Mesothelial cell of epicardium (in vitro differentiated cells): ENCODE data around the gene MYO5B. TPM values are rescaled to one million over a fixed set of nuclear protein-coding genes. Genes with fewer than 3 reads are reported as not detected.

Experiments used
- DNase-seq, 2 experiments: peaks; one replicate each; pipeline ENCODE4 v3.0.0; 2021; ENCODE audit warnings: low spot score in 2 of 2; ENCODE audit not compliant: unreplicated experiment in 2 of 2
- H3K27ac Mint-ChIP-seq: 2 replicates; pipeline ENCODE4 v1.8.0; 2021; ENCODE audit warnings: mixed read lengths
- H3K27me3 Mint-ChIP-seq: 2 replicates; pipeline ENCODE4 v1.8.0; 2021; ENCODE audit warnings: low read depth, mixed read lengths
- H3K36me3 Mint-ChIP-seq: 2 replicates; pipeline ENCODE4 v1.8.0; 2021; ENCODE audit warnings: mixed read lengths
- H3K4me1 Mint-ChIP-seq: 2 replicates; pipeline ENCODE4 v1.8.0; 2021; ENCODE audit warnings: mixed read lengths
- H3K4me3 Mint-ChIP-seq: 2 replicates; pipeline ENCODE4 v1.8.0; 2021; ENCODE audit warnings: mild to moderate bottlenecking, moderate library complexity, mixed read lengths
- H3K9me3 Mint-ChIP-seq: 2 replicates; pipeline ENCODE4 v1.8.0; 2021; ENCODE audit warnings: mixed read lengths
- total RNA-seq: library from RNA; stranded (reverse); gene quantifications from 3 replicates; pipeline ENCODE4 v1.2.1, GENCODE V29; 2021
- TF ChIP-seq, protein P1 (sequence below): fragments of 200-600 bp; sonication (generic); IDR thresholded peaks from one replicate; pipeline ENCODE4 v1.5.0; 2021; ENCODE audit warnings: antibody characterized with exemption; ENCODE audit not compliant: unreplicated experiment

The MYO5B gene
- total RNA-seq, 1 donor from 2014 or later: 15.1 TPM

DNA sequence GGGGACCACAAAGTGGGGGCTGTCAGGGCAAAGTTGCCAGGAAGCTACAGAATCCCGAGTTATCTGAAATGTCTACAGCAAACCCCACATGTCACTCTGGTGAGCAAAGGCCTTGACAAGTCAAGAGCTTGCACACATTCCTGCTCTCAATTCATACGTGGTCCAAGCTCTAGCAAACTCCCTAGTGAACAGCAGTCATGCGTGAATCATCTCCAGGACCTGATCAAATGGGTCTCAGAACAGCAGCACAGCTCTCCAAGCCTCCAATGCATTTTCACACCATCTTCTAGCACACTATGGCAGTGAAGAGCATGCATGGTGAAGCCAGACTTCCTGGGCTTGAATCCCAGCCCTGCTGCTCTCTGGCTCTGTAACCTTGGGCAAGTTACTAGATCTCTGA lies 68.5 kb downstream of the MYO5B start:
- H3K4me1 Mint-ChIP-seq: peaks cover 36% of the 10 kb centered on the region
- H3K27me3 Mint-ChIP-seq: no peaks in the 10 kb centered on the region
- no peak overlapping the region for H3K27ac Mint-ChIP-seq
- H3K9me3 Mint-ChIP-seq: no peaks in the 10 kb centered on the region
- TF ChIP-seq, protein P1, sequence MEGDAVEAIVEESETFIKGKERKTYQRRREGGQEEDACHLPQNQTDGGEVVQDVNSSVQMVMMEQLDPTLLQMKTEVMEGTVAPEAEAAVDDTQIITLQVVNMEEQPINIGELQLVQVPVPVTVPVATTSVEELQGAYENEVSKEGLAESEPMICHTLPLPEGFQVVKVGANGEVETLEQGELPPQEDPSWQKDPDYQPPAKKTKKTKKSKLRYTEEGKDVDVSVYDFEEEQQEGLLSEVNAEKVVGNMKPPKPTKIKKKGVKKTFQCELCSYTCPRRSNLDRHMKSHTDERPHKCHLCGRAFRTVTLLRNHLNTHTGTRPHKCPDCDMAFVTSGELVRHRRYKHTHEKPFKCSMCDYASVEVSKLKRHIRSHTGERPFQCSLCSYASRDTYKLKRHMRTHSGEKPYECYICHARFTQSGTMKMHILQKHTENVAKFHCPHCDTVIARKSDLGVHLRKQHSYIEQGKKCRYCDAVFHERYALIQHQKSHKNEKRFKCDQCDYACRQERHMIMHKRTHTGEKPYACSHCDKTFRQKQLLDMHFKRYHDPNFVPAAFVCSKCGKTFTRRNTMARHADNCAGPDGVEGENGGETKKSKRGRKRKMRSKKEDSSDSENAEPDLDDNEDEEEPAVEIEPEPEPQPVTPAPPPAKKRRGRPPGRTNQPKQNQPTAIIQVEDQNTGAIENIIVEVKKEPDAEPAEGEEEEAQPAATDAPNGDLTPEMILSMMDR: no peak
- H3K4me3 Mint-ChIP-seq: no peak overlapping the region
- H3K36me3 Mint-ChIP-seq: no peaks in the 10 kb centered on the region
- DNase-seq: no peak

DNA sequence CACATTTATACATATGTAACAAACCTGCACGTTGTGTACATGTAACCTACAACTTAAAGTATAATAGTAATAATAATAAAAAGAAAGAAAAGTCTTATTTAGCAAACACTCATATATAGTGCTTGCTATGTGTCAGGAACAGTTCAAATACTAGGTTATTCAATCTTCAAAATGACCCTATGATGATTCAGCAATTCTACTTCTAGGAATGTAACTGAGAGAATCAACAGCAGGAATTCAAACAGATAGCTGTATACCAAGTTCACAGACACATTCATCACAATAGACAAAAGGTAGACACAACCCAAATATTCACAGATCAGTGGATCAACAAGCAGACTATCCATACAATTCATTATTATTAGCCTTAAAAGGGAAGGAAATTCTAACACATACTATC lies 69.5 kb downstream of the MYO5B start:
- no peaks in the 10 kb centered on the region for H3K36me3 Mint-ChIP-seq
- H3K4me1 Mint-ChIP-seq: peaks cover 32% of the 10 kb centered on the region
- no peaks in the 10 kb centered on the region for H3K9me3 Mint-ChIP-seq
- H3K4me3 Mint-ChIP-seq: no peak overlapping the region
- peak overlapping the region; percentile 10 for H3K27ac Mint-ChIP-seq
- TF ChIP-seq, protein P1: no peak
- DNase-seq: no peak
- H3K27me3 Mint-ChIP-seq: no peaks in the 10 kb centered on the region

DNA sequence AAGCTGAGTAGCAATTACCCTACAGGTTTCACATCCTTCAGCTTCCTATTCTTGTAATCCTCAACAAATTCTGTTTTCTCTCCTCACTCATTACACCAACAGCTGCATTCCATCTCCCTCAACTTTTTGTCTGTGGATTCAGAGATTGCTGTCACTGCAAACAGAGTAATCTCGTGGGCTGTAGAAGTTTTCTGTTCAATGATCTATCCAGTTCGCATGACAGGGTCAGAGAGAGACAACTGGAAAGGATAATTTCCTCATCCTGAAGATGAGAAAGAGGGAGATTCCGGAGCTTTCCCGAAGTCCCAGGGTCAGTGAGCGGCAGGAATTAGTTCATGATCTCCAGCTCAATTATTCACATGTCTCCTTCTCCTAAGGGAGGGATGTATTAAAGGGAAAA lies 75.7 kb downstream of the MYO5B start:
- Mint-ChIP-seq H3K27ac (peak overlapping the region; percentile 70), H3K4me1 (peaks cover 38% of the 10 kb centered on the region), H3K4me3 (no peak overlapping the region), H3K27me3 (no peaks in the 10 kb centered on the region), H3K36me3 (no peaks in the 10 kb centered on the region), H3K9me3 (no peaks in the 10 kb centered on the region)
- TF ChIP-seq, protein P1: no peak
- no peak for DNase-seq

DNA sequence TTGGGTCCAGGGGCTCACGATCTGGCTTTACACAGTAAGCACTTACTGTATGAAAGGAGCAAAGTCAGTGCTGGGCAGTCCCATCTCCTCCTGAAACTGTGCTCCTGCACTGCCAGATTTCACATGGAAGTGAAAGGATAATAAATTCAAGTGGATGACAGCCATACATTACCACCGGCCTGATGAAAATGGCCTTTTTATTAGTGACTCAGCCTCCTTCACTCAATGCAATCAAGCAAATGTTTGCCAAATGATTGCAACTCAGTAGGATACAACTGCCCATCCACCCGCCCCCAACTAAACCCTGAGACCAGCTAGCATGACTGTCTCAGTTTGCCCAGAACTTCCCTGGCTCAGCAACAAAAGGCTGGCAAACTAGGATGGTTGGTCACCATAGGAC lies 77.1 kb downstream of the MYO5B start:
- TF ChIP-seq, protein P1: no peak
- no peak for DNase-seq

DNA sequence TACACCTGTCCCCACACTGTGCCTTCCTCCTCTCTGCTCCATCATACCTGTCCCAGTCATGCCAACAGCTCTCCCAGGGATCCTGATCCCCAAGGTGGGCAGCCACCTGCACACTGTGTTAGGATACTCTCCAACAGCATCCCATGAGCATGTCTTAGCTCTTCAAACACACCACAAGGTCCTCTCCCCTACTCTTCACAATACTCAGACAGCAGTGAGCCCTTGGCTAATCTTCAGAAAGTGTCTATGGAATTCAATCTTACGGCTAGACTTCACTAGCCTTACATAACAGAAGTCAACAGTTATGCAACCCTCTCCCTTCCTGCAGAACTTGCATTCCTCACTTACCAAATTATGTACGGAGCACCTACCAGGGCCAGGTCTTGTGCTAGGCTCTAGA lies 79.9 kb downstream of the MYO5B start:
- no peaks in the 10 kb centered on the region for H3K9me3 Mint-ChIP-seq
- no peaks in the 10 kb centered on the region for H3K36me3 Mint-ChIP-seq
- no peak overlapping the region for H3K27ac Mint-ChIP-seq
- DNase-seq: no peak
- TF ChIP-seq, protein P1: no peak
- H3K27me3 Mint-ChIP-seq: no peaks in the 10 kb centered on the region
- H3K4me3 Mint-ChIP-seq: no peak overlapping the region
- peaks cover 58% of the 10 kb centered on the region for H3K4me1 Mint-ChIP-seq

More for the DNA sequence above, 77.1 kb downstream of the MYO5B start:
- Mint-ChIP-seq H3K36me3 (no peaks in the 10 kb centered on the region), H3K9me3 (no peaks in the 10 kb centered on the region), H3K4me3 (no peak overlapping the region), H3K4me1 (peaks cover 49% of the 10 kb centered on the region), H3K27ac (peak overlapping the region; percentile 88), H3K27me3 (no peaks in the 10 kb centered on the region)

DNA sequence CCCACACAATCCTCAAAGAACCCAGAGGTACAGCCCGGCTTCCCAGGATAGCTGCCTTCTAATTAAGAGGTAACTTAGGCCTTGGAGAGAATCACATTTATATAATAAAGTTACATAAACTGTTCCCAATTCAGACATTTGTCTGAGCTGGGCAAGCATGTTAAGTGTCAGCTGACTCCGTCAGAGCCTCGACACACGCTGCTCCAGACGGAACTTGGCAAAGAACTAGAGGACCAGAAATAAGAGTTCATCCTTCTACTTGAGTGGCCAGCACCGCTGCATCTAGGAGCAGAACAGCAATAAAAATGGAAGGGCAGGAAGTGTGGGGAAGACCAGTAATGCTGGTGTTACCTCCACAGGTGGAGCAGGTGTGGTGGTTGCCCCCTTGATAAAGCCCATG lies 80.5 kb downstream of the MYO5B start:
- H3K4me1 Mint-ChIP-seq: peaks cover 57% of the 10 kb centered on the region
- H3K4me3 Mint-ChIP-seq: no peak overlapping the region
- TF ChIP-seq, protein P1: no peak
- H3K36me3 Mint-ChIP-seq: no peaks in the 10 kb centered on the region
- no peaks in the 10 kb centered on the region for H3K9me3 Mint-ChIP-seq
- no peak overlapping the region for H3K27ac Mint-ChIP-seq
- H3K27me3 Mint-ChIP-seq: no peaks in the 10 kb centered on the region
- no peak for DNase-seq
